Calu3 (cell line): ENCODE measurements around the gene INAFM1. TPM values are rescaled to one million over a fixed set of nuclear protein-coding genes. Genes with fewer than 3 reads are reported as not detected.
A peak's percentile ranks its signal among the peaks of the same experiment; 100 is the strongest.

Experiments
- BruUV-seq: library from RNA; stranded (reverse); fragments of 400-500 nt; replicated peaks from 2 replicates; lab custom pipeline; 2021; lab: Mats Ljungman, UMichigan
- CTCF ChIA-PET: fragments of 300-600 bp; sonication (Branson Sonifier 250); formaldehyde crosslinking; loops from one replicate; lab custom pipeline; 2022; ENCODE audit warnings: antibody characterized with exemption; lab: Charles Lee
- DNase-seq: peaks from one replicate; pipeline ENCODE4 v3.0.0; 2022
- H3K27ac Mint-ChIP-seq: one replicate; pipeline ENCODE4 v1.8.0; 2022; ENCODE audit warnings: mixed read lengths; ENCODE audit not compliant: unreplicated experiment
- H3K27me3 Mint-ChIP-seq: one replicate; pipeline ENCODE4 v1.8.0; 2022; ENCODE audit warnings: mixed read lengths; ENCODE audit not compliant: unreplicated experiment
- H3K36me3 Mint-ChIP-seq: one replicate; pipeline ENCODE4 v1.8.0; 2022; ENCODE audit warnings: mild to moderate bottlenecking, moderate library complexity, mixed read lengths; ENCODE audit not compliant: insufficient read depth, unreplicated experiment
- H3K4me1 Mint-ChIP-seq: one replicate; pipeline ENCODE4 v1.8.0; 2022; ENCODE audit warnings: mild to moderate bottlenecking, low read depth, mixed read lengths; ENCODE audit not compliant: unreplicated experiment
- H3K4me3 Mint-ChIP-seq: one replicate; pipeline ENCODE4 v1.8.0; 2022; ENCODE audit warnings: mild to moderate bottlenecking, low read depth, moderate library complexity, mixed read lengths; ENCODE audit not compliant: unreplicated experiment
- H3K9me3 Mint-ChIP-seq: one replicate; pipeline ENCODE4 v1.8.0; 2022; ENCODE audit warnings: low read depth, mixed read lengths; ENCODE audit not compliant: unreplicated experiment
- CTCF ChIP-seq: fragments of 200-600 bp; IDR thresholded peaks from one replicate; pipeline ENCODE4 v1.8.0; 2022; ENCODE audit warnings: antibody characterized with exemption; ENCODE audit not compliant: unreplicated experiment
- intact Hi-C: fragments of 100-400 bp; cut with micrococcal nuclease; formaldehyde crosslinking; loops from one replicate; pipeline ENCODE4 v1.10.0; 2022; ENCODE audit not compliant: unreplicated experiment
- total RNA-seq: library from RNA; stranded (reverse); gene quantifications from 2 replicates; pipeline ENCODE4 v1.2.3, GENCODE V29; 2022

INAFM1 gene
- total RNA-seq, 1 experiment from 2014 or later, result 13.9 TPM

GRCh38 chr19:47236072-47236675, 38.5 kb upstream of the INAFM1 start:
- TF ChIP-seq CTCF, result no peak
- no TSS peak for BruUV-seq
- peaks cover 38% of the 10 kb centered on the region for H3K36me3 Mint-ChIP-seq
- peaks cover 25% of the 10 kb centered on the region for H3K27me3 Mint-ChIP-seq
- intact Hi-C loops, result no loop called here
- H3K4me3 Mint-ChIP-seq, result no peak overlapping the region
- DNase-seq, result no peak
- no peak overlapping the region for H3K27ac Mint-ChIP-seq
- CTCF ChIA-PET, result interaction anchor here (0.6 to 0.7 kb wide), 2 partner anchors 22 to 261 kb away, joined by 3 to 6 read pairs; no protein-coding TSS in a partner anchor
- H3K9me3 Mint-ChIP-seq, result no peaks in the 10 kb centered on the region
- peaks cover 27% of the 10 kb centered on the region for H3K4me1 Mint-ChIP-seq

GRCh38 chr19:47239152-47239551, 35.5 kb upstream of the INAFM1 start:
- peak overlapping the region; percentile 41 for H3K4me3 Mint-ChIP-seq
- DNase-seq, result no peak
- no TSS peak for BruUV-seq
- peaks cover 25% of the 10 kb centered on the region for H3K27me3 Mint-ChIP-seq
- intact Hi-C loops, result no loop called here
- no peak overlapping the region for H3K27ac Mint-ChIP-seq
- CTCF ChIA-PET, result no interaction called here
- peaks cover 8% of the 10 kb centered on the region for H3K4me1 Mint-ChIP-seq
- H3K9me3 Mint-ChIP-seq, result no peaks in the 10 kb centered on the region
- H3K36me3 Mint-ChIP-seq, result peaks cover 21% of the 10 kb centered on the region
- TF ChIP-seq CTCF, result no peak

- H3K4me3 Mint-ChIP-seq, result peak overlapping the region; percentile 41
- peaks cover 8% of the 10 kb centered on the region for H3K4me1 Mint-ChIP-seq
- no TSS peak for BruUV-seq
- intact Hi-C loops, result no loop called here
- peak; percentile 77 for DNase-seq
- CTCF ChIA-PET, result no interaction called here
- no peak overlapping the region for H3K27ac Mint-ChIP-seq
- H3K9me3 Mint-ChIP-seq, result no peaks in the 10 kb centered on the region
- peaks cover 25% of the 10 kb centered on the region for H3K27me3 Mint-ChIP-seq
- no peak for TF ChIP-seq CTCF
- H3K36me3 Mint-ChIP-seq, result peaks cover 21% of the 10 kb centered on the region
Observed at GRCh38 chr19:47239610-47240296, 34.9 kb upstream of the INAFM1 start.

GRCh38 chr19:47240556-47240955, 34.1 kb upstream of the INAFM1 start:
- Mint-ChIP-seq H3K9me3 (no peaks in the 10 kb centered on the region), H3K4me1 (peaks cover 8% of the 10 kb centered on the region), H3K4me3 (no peak overlapping the region), H3K36me3 (peaks cover 21% of the 10 kb centered on the region), H3K27me3 (peaks cover 23% of the 10 kb centered on the region), H3K27ac (no peak overlapping the region)
- no TSS peak for BruUV-seq
- CTCF ChIA-PET, result interaction anchor here (0.6 to 1.3 kb wide), 4 partner anchors 8 to 31 kb away, joined by 3 to 7 read pairs (median 6); no protein-coding TSS in a partner anchor
- intact Hi-C loops, result no loop called here
- TF ChIP-seq CTCF, result no peak
- no peak for DNase-seq
